Measurements from ENCODE around the gene NRP2.

Gene NRP2

DNA sequence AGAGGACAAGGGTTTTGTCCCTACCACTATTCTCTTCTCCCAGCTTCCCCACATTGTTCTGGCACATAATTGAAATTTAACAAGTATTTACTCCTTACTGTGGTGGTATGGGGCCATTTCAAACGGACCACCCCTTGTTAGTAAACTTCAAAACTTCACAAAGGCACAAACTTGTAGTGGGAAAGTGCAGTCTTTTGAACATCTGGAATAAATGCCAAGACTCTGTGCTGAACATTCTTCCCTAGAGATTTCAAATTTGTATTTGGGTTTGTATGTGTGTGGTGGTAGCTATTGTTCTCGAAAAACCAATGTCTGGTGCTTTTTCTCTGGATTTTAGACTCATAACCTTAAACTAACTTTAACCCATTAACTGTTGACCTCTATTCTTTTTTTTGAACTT, 151.6 kb downstream of the NRP2 start:
- Histone ChIP-seq H3K27ac (ENCODE audit: low read depth, low read length) (no peak overlapping the region), H3K4me2 (ENCODE audit: low read length) (no peak overlapping the region), H3F3A (ENCODE audit: control insufficient read depth, insufficient read depth) (no peaks in the 10 kb centered on the region)

GRCh38 chr2:205834796-205835195, 152.5 kb downstream of the NRP2 start:
- Histone ChIP-seq H3F3A (ENCODE audit: control insufficient read depth, insufficient read depth) (no peaks in the 10 kb centered on the region), H3K9me3 (ENCODE audit: control insufficient read depth, insufficient read depth, low read length) (peaks cover 8% of the 10 kb centered on the region), H3K4me2 (ENCODE audit: low read length) (no peak overlapping the region), H3K27ac (ENCODE audit: low read depth, low read length) (no peak overlapping the region), H3K27me3 (ENCODE audit: control insufficient read depth, low read length) (no peaks in the 10 kb centered on the region), H3K36me3 (ENCODE audit: control insufficient read depth, low read length) (no peaks in the 10 kb centered on the region), H3K4me3 (ENCODE audit: low read length) (no peak overlapping the region), H3K9me2 (replicated peaks; ENCODE audit: control insufficient read depth, low read length) (no peaks in the 10 kb centered on the region), H3K4me1 (ENCODE audit: control insufficient read depth, low read length) (peaks cover 14% of the 10 kb centered on the region), H3K79me2 (ENCODE audit: control insufficient read depth, low read length) (no peaks in the 10 kb centered on the region), H4K20me1 (ENCODE audit: control insufficient read depth, insufficient read depth, low read depth, low read length) (no peaks in the 10 kb centered on the region)
- TF ChIP-seq CTCF (IDR thresholded peaks at IDR 0.05; ENCODE audit: low read depth, low read length, poor library complexity, severe bottlenecking) (no peak), EZH2phosphoT487 (IDR thresholded peaks at IDR 0.05; ENCODE audit: borderline replicate concordance, low read length) (no peak)

More for the DNA sequence above, 151.6 kb downstream of the NRP2 start:
- Histone ChIP-seq H3K9me2 (replicated peaks; ENCODE audit: control insufficient read depth, low read length) (no peaks in the 10 kb centered on the region), H3K27me3 (ENCODE audit: control insufficient read depth, low read length) (no peaks in the 10 kb centered on the region), H3K4me3 (ENCODE audit: low read length) (no peak overlapping the region), H3K36me3 (ENCODE audit: control insufficient read depth, low read length) (no peaks in the 10 kb centered on the region), H4K20me1 (ENCODE audit: control insufficient read depth, insufficient read depth, low read depth, low read length) (no peaks in the 10 kb centered on the region), H3K4me1 (ENCODE audit: control insufficient read depth, low read length) (peaks cover 22% of the 10 kb centered on the region), H3K9me3 (ENCODE audit: control insufficient read depth, insufficient read depth, low read length) (peaks cover 8% of the 10 kb centered on the region), H3K79me2 (ENCODE audit: control insufficient read depth, low read length) (no peaks in the 10 kb centered on the region)
- no peak for TF ChIP-seq CTCF (IDR thresholded peaks at IDR 0.05; ENCODE audit: low read depth, low read length, poor library complexity, severe bottlenecking)
- no peak for TF ChIP-seq EZH2phosphoT487 (IDR thresholded peaks at IDR 0.05; ENCODE audit: borderline replicate concordance, low read length)

GRCh38 chr2:205835251-205835791, 153.0 kb downstream of the NRP2 start:
- Histone ChIP-seq H4K20me1 (ENCODE audit: control insufficient read depth, insufficient read depth, low read depth, low read length) (no peaks in the 10 kb centered on the region), H3K27me3 (ENCODE audit: control insufficient read depth, low read length) (no peaks in the 10 kb centered on the region), H3K79me2 (ENCODE audit: control insufficient read depth, low read length) (no peaks in the 10 kb centered on the region), H3F3A (ENCODE audit: control insufficient read depth, insufficient read depth) (no peaks in the 10 kb centered on the region), H3K36me3 (ENCODE audit: control insufficient read depth, low read length) (no peaks in the 10 kb centered on the region), H3K4me3 (ENCODE audit: low read length) (no peak overlapping the region), H3K4me2 (ENCODE audit: low read length) (no peak overlapping the region), H3K9me2 (replicated peaks; ENCODE audit: control insufficient read depth, low read length) (no peaks in the 10 kb centered on the region), H3K4me1 (ENCODE audit: control insufficient read depth, low read length) (peaks cover 9% of the 10 kb centered on the region), H3K9me3 (ENCODE audit: control insufficient read depth, insufficient read depth, low read length) (peaks cover 8% of the 10 kb centered on the region), H3K27ac (ENCODE audit: low read depth, low read length) (no peak overlapping the region)
- TF ChIP-seq EZH2phosphoT487 (IDR thresholded peaks at IDR 0.05; ENCODE audit: borderline replicate concordance, low read length) (no peak), CTCF (IDR thresholded peaks at IDR 0.05; ENCODE audit: low read depth, low read length, poor library complexity, severe bottlenecking) (no peak)

All from DOHH2 (cell line).